Measurements from ENCODE around the gene FERMT3. TPM values are rescaled to one million over a fixed set of nuclear protein-coding genes. Genes with fewer than 3 reads are reported as not detected.

FERMT3 gene
- total and polyA plus RNA-seq, 2 donors (not counting 3 experiments of a cell fraction or from before 2014, with no cell fraction given): 64.4 to 100 TPM

GRCh38 chr11:64263947-64264317, 57.4 kb downstream of the FERMT3 start:
- no peaks in the 10 kb centered on the region for H3K9me1 ChIP-seq (replicated peaks; ENCODE audit: control insufficient read depth, extremely low read depth, insufficient read depth, low read length)
- H3K36me3 ChIP-seq (ENCODE audit: control insufficient read depth in 2 of 2, extremely low read depth in 1 of 2, insufficient read depth in 2 of 2, low read length in 2 of 2): peaks cover 15 to 32% of the 10 kb centered on the region in 2 experiments
- H3K4me1 ChIP-seq (ENCODE audit: control insufficient read depth, extremely low read depth, insufficient read depth, low read length): peaks cover 42% of the 10 kb centered on the region
- TF ChIP-seq JUN (IDR thresholded peaks at IDR 0.05; ENCODE audit: borderline replicate concordance, insufficient read depth, insufficient read length, low read depth): no peak
- no peaks in the 10 kb centered on the region for H3K79me2 ChIP-seq (ENCODE audit: control insufficient read depth, insufficient read depth, low read length)
- H3K9ac ChIP-seq (replicated peaks; ENCODE audit: extremely low read depth, insufficient read depth, low read length): no peak overlapping the region
- intact Hi-C loops (cut with micrococcal nuclease) (loop anchor here (1.0 kb wide), 1 partner anchor 13 kb away; the partner anchor contains the start of gene PLCB3), dilution Hi-C loops (cut with MboI; ENCODE audit: extremely low pct_ligation_motif_present, low sequenced_read_pairs) (no loop called here)
- H4K20me1 ChIP-seq (replicated peaks; ENCODE audit: control insufficient read depth, extremely low read depth, insufficient read depth, low read length): no peaks in the 10 kb centered on the region
- BruUV-seq (replicated peaks): no TSS peak
- no peak for DNase-seq (ENCODE audit: low read depth, low spot score)
- H3K27me3 ChIP-seq (ENCODE audit: control insufficient read depth in 2 of 2, insufficient read depth in 2 of 2, low read length in 2 of 2): no peaks in the 10 kb centered on the region
- no peaks in the 10 kb centered on the region for H3K9me3 ChIP-seq (replicated peaks; ENCODE audit: control insufficient read depth, insufficient read depth, low read length)
- no peak overlapping the region for H2AFZ ChIP-seq (ENCODE audit: low read depth, low read length)
- ChIA-PET CTCF (interaction anchor here (0.9 to 2.7 kb wide), 5 partner anchors 13 to 91 kb away, joined by 3 to 24 read pairs (median 5); partner anchors contain the start of genes CATSPERZ and PLCB3), POLR2A (no interaction called here)
- no peak for FAIRE-seq
- H3K27ac ChIP-seq (ENCODE audit: insufficient read depth, low read depth, low read length): peak overlapping the region; percentile 83
- H3K4me3 ChIP-seq (replicated peaks in 1 of 3; ENCODE audit: insufficient read depth in 1 of 3, low read depth in 1 of 3, low read length in 3 of 3): no peak overlapping the region
- H3K4me2 ChIP-seq (ENCODE audit: insufficient read depth, low read length): no peak overlapping the region

GRCh38 chr11:64264371-64264852, 57.9 kb downstream of the FERMT3 start:
- no peak for FAIRE-seq
- BruUV-seq (replicated peaks): no TSS peak

More at GRCh38 chr11:64264371-64264852, 57.9 kb downstream of the FERMT3 start:
- intact Hi-C loops (cut with micrococcal nuclease) (no loop called here), dilution Hi-C loops (cut with MboI; ENCODE audit: extremely low pct_ligation_motif_present, low sequenced_read_pairs) (no loop called here)
- H3K36me3 ChIP-seq (ENCODE audit: control insufficient read depth in 2 of 2, extremely low read depth in 1 of 2, insufficient read depth in 2 of 2, low read length in 2 of 2): peaks cover 10 to 27% of the 10 kb centered on the region in 2 experiments
- POLR2A ChIA-PET: no interaction called here
- H3K27me3 ChIP-seq (ENCODE audit: control insufficient read depth in 2 of 2, insufficient read depth in 2 of 2, low read length in 2 of 2): no peaks in the 10 kb centered on the region
- no peaks in the 10 kb centered on the region for H3K9me3 ChIP-seq (replicated peaks; ENCODE audit: control insufficient read depth, insufficient read depth, low read length)
- no peak for DNase-seq (ENCODE audit: low read depth, low spot score)
- H4K20me1 ChIP-seq (replicated peaks; ENCODE audit: control insufficient read depth, extremely low read depth, insufficient read depth, low read length): no peaks in the 10 kb centered on the region
- no peak overlapping the region for H2AFZ ChIP-seq (ENCODE audit: low read depth, low read length)
- no peak overlapping the region for H3K4me2 ChIP-seq (ENCODE audit: insufficient read depth, low read length)
- H3K4me3 ChIP-seq (replicated peaks in 1 of 3; ENCODE audit: insufficient read depth in 1 of 3, low read depth in 1 of 3, low read length in 3 of 3): no peak overlapping the region
- no peaks in the 10 kb centered on the region for H3K79me2 ChIP-seq (ENCODE audit: control insufficient read depth, insufficient read depth, low read length)
- no peak overlapping the region for H3K27ac ChIP-seq (ENCODE audit: insufficient read depth, low read depth, low read length)
- no peaks in the 10 kb centered on the region for H3K9me1 ChIP-seq (replicated peaks; ENCODE audit: control insufficient read depth, extremely low read depth, insufficient read depth, low read length)
- TF ChIP-seq CTCF (IDR thresholded peaks at IDR 0.05; ENCODE audit: extremely low read depth in 1 of 2, insufficient read depth in 1 of 2, low read depth in 1 of 2, low read length in 2 of 2): no peak
- TF ChIP-seq, protein P1, sequence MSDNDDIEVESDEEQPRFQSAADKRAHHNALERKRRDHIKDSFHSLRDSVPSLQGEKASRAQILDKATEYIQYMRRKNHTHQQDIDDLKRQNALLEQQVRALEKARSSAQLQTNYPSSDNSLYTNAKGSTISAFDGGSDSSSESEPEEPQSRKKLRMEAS (IDR thresholded peaks at IDR 0.05; ENCODE audit: insufficient read depth, insufficient read length): no peak
- no peak for TF ChIP-seq POLR2A (IDR thresholded peaks at IDR 0.05; ENCODE audit: low read depth, low read length)
- TF ChIP-seq POLR2AphosphoS5 (IDR thresholded peaks at IDR 0.05; ENCODE audit: insufficient read depth, low read depth, low read length): no peak
- no peak for TF ChIP-seq JUN (IDR thresholded peaks at IDR 0.05; ENCODE audit: borderline replicate concordance, insufficient read depth, insufficient read length, low read depth)
- no peak for TF ChIP-seq MYC (IDR thresholded peaks at IDR 0.05; ENCODE audit: low read depth, low read length)
- TF ChIP-seq GATA2 (IDR thresholded peaks at IDR 0.05; ENCODE audit: insufficient read depth, insufficient read length, low read depth, low read length): no peak
- no peak for TF ChIP-seq EZH2 (IDR thresholded peaks at IDR 0.05; ENCODE audit: borderline replicate concordance, low read depth, low read length, severe bottlenecking)
- no peak for TF ChIP-seq FOS (IDR thresholded peaks at IDR 0.05; ENCODE audit: borderline replicate concordance, insufficient read depth, low read length)
- H3K4me1 ChIP-seq (ENCODE audit: control insufficient read depth, extremely low read depth, insufficient read depth, low read length): peaks cover 46% of the 10 kb centered on the region
- CTCF ChIA-PET: interaction anchor here (0.9 to 2.7 kb wide), 5 partner anchors 13 to 91 kb away, joined by 3 to 24 read pairs (median 5); partner anchors contain the start of genes CATSPERZ and PLCB3
- no peak overlapping the region for H3K9ac ChIP-seq (replicated peaks; ENCODE audit: extremely low read depth, insufficient read depth, low read length)

Measured in endothelial cell of umbilical vein (primary cell).